GM12892 (cell line): ENCODE results near the gene KCTD13.
A peak's percentile ranks its signal among the peaks of the same experiment; 100 is the strongest.
"Not testable (repeated sequence)": the region's sequence is repeated elsewhere in the genome, so short reads cannot be mapped to it uniquely, and the experiment has no call there.

Source experiments
- DNase-seq: peaks from one replicate; pipeline ENCODE4 v3.0.0; 2011; ENCODE audit not compliant: insufficient read length
- FAIRE-seq: peaks from 2 replicates; lab custom pipeline; 2011; peaks lifted over from hg19 to GRCh38; lab: Jason Lieb, UNC
- POLR2A ChIP-seq: IDR thresholded peaks from 2 replicates; pipeline ENCODE4 v1.6.1; 2011; ENCODE audit warnings: low read depth, low read length, control low read depth
- POLR2AphosphoS5 ChIP-seq: IDR thresholded peaks from 2 replicates; pipeline ENCODE4 v1.6.1; 2011; ENCODE audit warnings: low read depth, low read length, control low read depth
- TAF1 ChIP-seq: IDR thresholded peaks from 2 replicates; pipeline ENCODE4 v1.6.1; 2011; ENCODE audit warnings: low read depth, mild to moderate bottlenecking, control low read depth, low read length, borderline replicate concordance

Gene KCTD13

GRCh38 chr16:29883987-29884386 is 42.0 kb downstream of the KCTD13 start:
- DNase-seq (no peak), FAIRE-seq (no peak)

GRCh38 chr16:29881050-29881449 is 45.0 kb downstream of the KCTD13 start:
- FAIRE-seq (no peak), DNase-seq (no peak)
- TF ChIP-seq TAF1 (no peak), POLR2AphosphoS5 (no peak), POLR2A (no peak)

More at GRCh38 chr16:29883987-29884386, 42.0 kb downstream of the KCTD13 start:
- TF ChIP-seq POLR2A (no peak), TAF1 (no peak), POLR2AphosphoS5 (no peak)

GRCh38 chr16:29878172-29878571 is 47.9 kb downstream of the KCTD13 start:
- no peak for DNase-seq
- no peak for FAIRE-seq
- TF ChIP-seq POLR2AphosphoS5: no peak

- FAIRE-seq: no peak
- DNase-seq: peak; percentile 48
- TF ChIP-seq POLR2AphosphoS5 (no peak), POLR2A (no peak), TAF1 (no peak)
Observed at GRCh38 chr16:29877266-29877961, 48.6 kb downstream of the KCTD13 start.

GRCh38 chr16:29876594-29877249 is 49.3 kb downstream of the KCTD13 start:
- FAIRE-seq (no peak), DNase-seq (no peak)
- TF ChIP-seq POLR2A (no peak), POLR2AphosphoS5 (no peak), TAF1 (no peak)

GRCh38 chr16:29876217-29876593 is 49.8 kb downstream of the KCTD13 start:
- no peak for TF ChIP-seq POLR2AphosphoS5
- TF ChIP-seq POLR2A: no peak
- no peak for TF ChIP-seq TAF1
- FAIRE-seq (no peak), DNase-seq (no peak)

GRCh38 chr16:29875206-29875605 is 50.8 kb downstream of the KCTD13 start:
- DNase-seq (no peak), FAIRE-seq (no peak)
- no peak for TF ChIP-seq POLR2A
- TF ChIP-seq TAF1: no peak
- no peak for TF ChIP-seq POLR2AphosphoS5

- TF ChIP-seq POLR2A (no peak), POLR2AphosphoS5 (no peak), TAF1 (no peak)
- DNase-seq: no peak
- FAIRE-seq: no peak
Observed at GRCh38 chr16:29873319-29873718, 52.7 kb downstream of the KCTD13 start.

- no peak for TF ChIP-seq POLR2AphosphoS5
- TF ChIP-seq TAF1: no peak
- no peak for TF ChIP-seq POLR2A
- FAIRE-seq: no peak
- DNase-seq: no peak
Observed at GRCh38 chr16:29871822-29872546, 54.0 kb downstream of the KCTD13 start.

GRCh38 chr16:29869067-29869466 is 57.0 kb downstream of the KCTD13 start:
- not testable (repeated sequence) for DNase-seq, FAIRE-seq

GRCh38 chr16:29868396-29869009 is 57.5 kb downstream of the KCTD13 start:
- no peak for DNase-seq
- FAIRE-seq: no peak
- no peak for TF ChIP-seq POLR2A
- TF ChIP-seq POLR2AphosphoS5: no peak
- TF ChIP-seq TAF1: no peak
